ENCODE results near the gene KLC4. TPM values are rescaled to one million over a fixed set of nuclear protein-coding genes. Genes with fewer than 3 reads are reported as not detected.

Gene KLC4
- total and polyA plus RNA-seq, 9 of the 15 experiments (the other 6 are each of a cell fraction or from before 2014, with no cell fraction given), result 1.7 to 16.2 (median 7.7) TPM

DNA sequence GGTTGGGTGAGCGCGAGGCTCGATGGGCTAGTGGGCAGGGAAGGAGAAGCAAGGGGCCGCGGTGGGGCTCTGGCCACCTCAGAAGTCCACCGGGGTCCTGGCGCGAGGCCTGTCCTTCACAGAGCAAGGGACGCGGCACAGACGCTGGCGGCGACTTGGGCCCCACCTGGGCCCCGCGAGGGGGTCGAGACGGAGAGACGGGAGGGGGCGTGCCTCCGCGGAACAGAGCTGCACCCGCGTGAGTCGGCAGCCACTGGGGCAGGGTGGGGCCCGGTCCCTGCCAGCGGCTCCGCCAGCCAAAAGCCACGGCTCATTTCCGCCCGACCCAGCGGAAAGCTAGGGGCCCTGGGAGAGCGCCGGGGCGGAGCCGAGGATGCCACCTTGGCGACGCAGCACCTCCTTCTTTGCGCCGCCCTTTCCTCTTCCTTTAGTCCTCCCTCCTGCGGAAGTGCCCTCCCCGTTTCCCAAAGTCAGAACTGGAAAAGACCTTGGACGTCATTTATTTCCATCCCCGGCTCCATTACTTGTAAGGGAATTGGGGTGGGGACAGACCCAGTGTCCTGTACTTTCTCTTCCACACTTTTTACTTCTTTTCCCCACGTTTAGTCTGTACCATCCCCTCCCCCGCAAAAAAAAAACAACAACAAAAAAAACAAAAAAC lies 5.8 kb upstream of the KLC4 start, which contains the start of gene CUL7 (continued):
- TF ChIP-seq, protein P1, sequence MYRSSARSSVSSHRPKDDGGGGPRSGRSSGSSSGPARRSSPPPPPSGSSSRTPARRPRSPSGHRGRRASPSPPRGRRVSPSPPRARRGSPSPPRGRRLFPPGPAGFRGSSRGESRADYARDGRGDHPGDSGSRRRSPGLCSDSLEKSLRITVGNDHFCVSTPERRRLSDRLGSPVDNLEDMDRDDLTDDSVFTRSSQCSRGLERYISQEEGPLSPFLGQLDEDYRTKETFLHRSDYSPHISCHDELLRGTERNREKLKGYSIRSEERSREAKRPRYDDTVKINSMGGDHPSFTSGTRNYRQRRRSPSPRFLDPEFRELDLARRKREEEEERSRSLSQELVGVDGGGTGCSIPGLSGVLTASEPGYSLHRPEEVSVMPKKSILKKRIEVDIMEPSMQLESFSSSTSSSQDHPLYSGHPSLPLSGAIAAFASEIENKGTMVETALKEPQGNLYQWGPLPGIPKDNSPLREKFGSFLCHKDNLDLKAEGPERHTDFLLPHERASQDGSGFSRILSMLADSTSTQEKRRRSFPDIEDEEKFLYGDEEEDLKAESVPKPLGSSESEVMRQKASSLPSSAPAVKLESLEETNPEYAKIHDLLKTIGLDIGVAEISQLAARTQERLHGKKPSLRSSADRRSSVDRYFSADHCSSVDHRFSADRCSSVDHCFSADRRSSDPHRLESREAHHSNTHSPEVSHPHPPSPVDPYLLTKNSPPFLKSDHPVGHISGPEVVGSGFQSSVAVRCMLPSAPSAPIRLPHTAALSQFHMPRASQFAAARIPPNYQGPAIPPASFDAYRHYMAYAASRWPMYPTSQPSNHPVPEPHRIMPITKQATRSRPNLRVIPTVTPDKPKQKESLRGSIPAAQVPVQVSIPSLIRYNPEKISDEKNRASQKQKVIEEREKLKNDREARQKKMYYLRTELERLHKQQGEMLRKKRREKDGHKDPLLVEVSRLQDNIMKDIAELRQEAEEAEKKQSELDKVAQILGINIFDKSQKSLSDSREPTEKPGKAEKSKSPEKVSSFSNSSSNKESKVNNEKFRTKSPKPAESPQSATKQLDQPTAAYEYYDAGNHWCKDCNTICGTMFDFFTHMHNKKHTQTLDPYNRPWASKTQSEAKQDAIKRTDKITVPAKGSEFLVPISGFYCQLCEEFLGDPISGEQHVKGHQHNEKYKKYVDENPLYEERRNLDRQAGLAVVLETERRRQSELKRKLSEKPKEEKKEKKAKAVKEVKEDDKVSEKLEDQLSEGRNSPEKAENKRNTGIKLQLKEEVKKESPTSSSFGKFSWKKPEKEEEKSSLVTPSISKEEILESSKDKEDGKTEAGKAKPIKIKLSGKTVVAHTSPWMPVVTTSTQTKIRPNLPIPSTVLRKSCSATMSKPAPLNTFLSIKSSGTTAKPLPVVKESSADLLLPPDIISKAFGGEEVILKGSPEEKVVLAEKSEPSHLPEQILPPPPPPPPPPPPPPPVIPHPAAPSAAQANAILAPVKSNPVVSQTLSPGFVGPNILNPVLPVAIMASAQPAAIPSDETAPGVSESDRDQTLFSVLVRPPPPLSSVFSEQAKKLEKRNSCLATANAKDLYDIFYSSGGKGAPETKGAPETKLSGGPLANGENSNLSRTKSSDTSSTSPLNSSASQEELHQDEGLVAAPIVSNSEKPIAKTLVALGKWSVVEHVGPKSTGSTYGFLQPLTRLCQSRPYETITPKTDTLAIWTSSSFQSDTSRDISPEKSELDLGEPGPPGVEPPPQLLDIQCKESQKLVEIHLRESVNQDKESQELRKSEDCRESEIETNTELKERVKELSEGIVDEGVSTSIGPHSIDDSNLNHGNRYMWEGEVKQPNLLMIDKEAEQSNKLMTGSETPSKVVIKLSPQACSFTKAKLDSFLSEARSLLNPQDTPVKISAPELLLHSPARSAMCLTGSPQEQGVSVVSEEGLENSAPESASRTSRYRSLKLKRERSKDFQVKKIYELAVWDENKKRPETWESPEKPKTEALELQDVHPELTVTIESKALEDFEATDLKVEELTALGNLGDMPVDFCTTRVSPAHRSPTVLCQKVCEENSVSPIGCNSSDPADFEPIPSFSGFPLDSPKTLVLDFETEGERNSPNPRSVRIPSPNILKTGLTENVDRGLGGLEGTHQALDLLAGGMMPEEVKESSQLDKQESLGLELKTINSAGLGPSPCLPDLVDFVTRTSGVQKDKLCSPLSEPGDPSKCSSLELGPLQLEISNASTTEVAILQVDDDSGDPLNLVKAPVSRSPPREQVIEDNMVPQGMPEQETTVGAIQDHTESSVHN (IDR thresholded peaks at IDR 0.05; ENCODE audit: borderline replicate concordance in 1 of 2, low read depth in 1 of 2), result 0 out of 4 replicates have a peak, but pooled peaks of 1 of the 2 experiments have one; percentile 18
- TF ChIP-seq, protein P2, sequence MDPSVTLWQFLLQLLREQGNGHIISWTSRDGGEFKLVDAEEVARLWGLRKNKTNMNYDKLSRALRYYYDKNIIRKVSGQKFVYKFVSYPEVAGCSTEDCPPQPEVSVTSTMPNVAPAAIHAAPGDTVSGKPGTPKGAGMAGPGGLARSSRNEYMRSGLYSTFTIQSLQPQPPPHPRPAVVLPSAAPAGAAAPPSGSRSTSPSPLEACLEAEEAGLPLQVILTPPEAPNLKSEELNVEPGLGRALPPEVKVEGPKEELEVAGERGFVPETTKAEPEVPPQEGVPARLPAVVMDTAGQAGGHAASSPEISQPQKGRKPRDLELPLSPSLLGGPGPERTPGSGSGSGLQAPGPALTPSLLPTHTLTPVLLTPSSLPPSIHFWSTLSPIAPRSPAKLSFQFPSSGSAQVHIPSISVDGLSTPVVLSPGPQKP (CRISPR knock-in tag; IDR thresholded peaks at IDR 0.05), result no peak
- TF ChIP-seq, protein P3, sequence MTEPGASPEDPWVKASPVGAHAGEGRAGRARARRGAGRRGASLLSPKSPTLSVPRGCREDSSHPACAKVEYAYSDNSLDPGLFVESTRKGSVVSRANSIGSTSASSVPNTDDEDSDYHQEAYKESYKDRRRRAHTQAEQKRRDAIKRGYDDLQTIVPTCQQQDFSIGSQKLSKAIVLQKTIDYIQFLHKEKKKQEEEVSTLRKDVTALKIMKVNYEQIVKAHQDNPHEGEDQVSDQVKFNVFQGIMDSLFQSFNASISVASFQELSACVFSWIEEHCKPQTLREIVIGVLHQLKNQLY (CRISPR knock-in tag; conservative IDR thresholded peaks at IDR 0.05), result peak in 1 of 2 experiments; percentile 93; a peak in 1 of 4 replicates
- TF ChIP-seq TRIM24 (IDR thresholded peaks at IDR 0.05) (no peak), ZNF785 (CRISPR knock-in tag; IDR thresholded peaks at IDR 0.05) (no peak), PHB (CRISPR knock-in tag; IDR thresholded peaks at IDR 0.05) (peak; percentile 94; the same call in 1 of the 2 replicates), BRF1 (IDR thresholded peaks at IDR 0.05; ENCODE audit: borderline replicate concordance, extremely low read depth, insufficient read length) (no peak), MCM5 (IDR thresholded peaks at IDR 0.05; ENCODE audit: low read depth) (no peak), TEAD1 (CRISPR knock-in tag; IDR thresholded peaks at IDR 0.05) (peak in 1 of 2 experiments; percentile 74; a peak in 2 of 4 replicates), NR4A1 (CRISPR knock-in tag; IDR thresholded peaks at IDR 0.05) (0 out of 2 replicates have a peak, but pooled peaks have one; percentile 14), NR4A1 (tag; IDR thresholded peaks at IDR 0.05) (0 out of 2 replicates have a peak, but pooled peaks have one; percentile 40), DPF2 (IDR thresholded peaks at IDR 0.05) (peak; percentile 85), HLTF (IDR thresholded peaks at IDR 0.05) (peak; percentile 28; the same call in 1 of the 2 replicates), LARP7 (IDR thresholded peaks at IDR 0.05) (peak; percentile 75; the same call in 1 of the 2 replicates), RFX5 (IDR thresholded peaks at IDR 0.05; ENCODE audit: low read depth, low read length) (no peak)
- TF ChIP-seq, protein P4, sequence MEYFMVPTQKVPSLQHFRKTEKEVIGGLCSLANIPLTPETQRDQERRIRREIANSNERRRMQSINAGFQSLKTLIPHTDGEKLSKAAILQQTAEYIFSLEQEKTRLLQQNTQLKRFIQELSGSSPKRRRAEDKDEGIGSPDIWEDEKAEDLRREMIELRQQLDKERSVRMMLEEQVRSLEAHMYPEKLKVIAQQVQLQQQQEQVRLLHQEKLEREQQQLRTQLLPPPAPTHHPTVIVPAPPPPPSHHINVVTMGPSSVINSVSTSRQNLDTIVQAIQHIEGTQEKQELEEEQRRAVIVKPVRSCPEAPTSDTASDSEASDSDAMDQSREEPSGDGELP (CRISPR knock-in tag; IDR thresholded peaks at IDR 0.05; ENCODE audit: borderline replicate concordance), result peak; percentile 80
